ENCODE measurements around the gene ZNF556. TPM values are rescaled to one million over a fixed set of nuclear protein-coding genes. Genes with fewer than 3 reads are reported as not detected.

ZNF556 gene
- total and polyA plus RNA-seq, 2 experiments from 2014 or later, result not detected

DNA sequence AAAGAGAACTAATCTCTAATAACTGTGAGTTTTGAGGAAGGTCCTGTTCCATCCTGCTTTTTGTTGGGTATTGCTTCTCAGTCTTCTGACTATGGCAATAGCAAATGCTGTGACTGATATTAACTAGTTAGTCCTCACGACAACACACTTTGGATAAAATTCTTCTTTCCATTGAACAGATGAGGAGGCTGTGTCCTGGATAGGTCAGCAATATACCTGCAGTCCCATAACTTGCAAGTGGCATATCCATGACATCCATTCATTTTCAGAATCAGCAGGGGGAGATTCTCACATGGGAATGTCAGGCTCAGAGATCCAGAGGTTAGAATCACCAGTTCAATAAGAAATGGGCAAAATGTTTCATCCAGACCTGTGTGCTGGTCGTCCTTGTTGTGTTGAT is 40.1 kb upstream of the ZNF556 start:
- Mint-ChIP-seq H3K27ac (no peak overlapping the region), H3K9me3 (peaks cover 66% of the 10 kb centered on the region), H3K4me1 (no peaks in the 10 kb centered on the region; the same call in 2 of the 3 replicates), H3K4me3 (no peak overlapping the region), H3K27me3 (ENCODE audit: insufficient read depth, low read depth, poor library complexity) (peaks cover 3% of the 10 kb centered on the region), H3K36me3 (ENCODE audit: low read depth) (peaks cover 81% of the 10 kb centered on the region)
- ATAC-seq, result no peak
- no peak for DNase-seq (ENCODE audit: low spot score)
- H3K4me3 ChIP-seq, result no peak overlapping the region
- TF ChIP-seq, protein P1, sequence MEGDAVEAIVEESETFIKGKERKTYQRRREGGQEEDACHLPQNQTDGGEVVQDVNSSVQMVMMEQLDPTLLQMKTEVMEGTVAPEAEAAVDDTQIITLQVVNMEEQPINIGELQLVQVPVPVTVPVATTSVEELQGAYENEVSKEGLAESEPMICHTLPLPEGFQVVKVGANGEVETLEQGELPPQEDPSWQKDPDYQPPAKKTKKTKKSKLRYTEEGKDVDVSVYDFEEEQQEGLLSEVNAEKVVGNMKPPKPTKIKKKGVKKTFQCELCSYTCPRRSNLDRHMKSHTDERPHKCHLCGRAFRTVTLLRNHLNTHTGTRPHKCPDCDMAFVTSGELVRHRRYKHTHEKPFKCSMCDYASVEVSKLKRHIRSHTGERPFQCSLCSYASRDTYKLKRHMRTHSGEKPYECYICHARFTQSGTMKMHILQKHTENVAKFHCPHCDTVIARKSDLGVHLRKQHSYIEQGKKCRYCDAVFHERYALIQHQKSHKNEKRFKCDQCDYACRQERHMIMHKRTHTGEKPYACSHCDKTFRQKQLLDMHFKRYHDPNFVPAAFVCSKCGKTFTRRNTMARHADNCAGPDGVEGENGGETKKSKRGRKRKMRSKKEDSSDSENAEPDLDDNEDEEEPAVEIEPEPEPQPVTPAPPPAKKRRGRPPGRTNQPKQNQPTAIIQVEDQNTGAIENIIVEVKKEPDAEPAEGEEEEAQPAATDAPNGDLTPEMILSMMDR (conservative IDR thresholded peaks at IDR 0.05; ENCODE audit: low read depth in 2 of 2), result no peak
- TF ChIP-seq STAT1 (IDR thresholded peaks at IDR 0.05; ENCODE audit: unreplicated experiment), result no peak
- TF ChIP-seq CREB1 (CRISPR knock-in tag; IDR thresholded peaks at IDR 0.05; ENCODE audit: low read depth), result no peak
- no peak for TF ChIP-seq JUNB (IDR thresholded peaks at IDR 0.05; ENCODE audit: unreplicated experiment)
- TF ChIP-seq, protein P2, sequence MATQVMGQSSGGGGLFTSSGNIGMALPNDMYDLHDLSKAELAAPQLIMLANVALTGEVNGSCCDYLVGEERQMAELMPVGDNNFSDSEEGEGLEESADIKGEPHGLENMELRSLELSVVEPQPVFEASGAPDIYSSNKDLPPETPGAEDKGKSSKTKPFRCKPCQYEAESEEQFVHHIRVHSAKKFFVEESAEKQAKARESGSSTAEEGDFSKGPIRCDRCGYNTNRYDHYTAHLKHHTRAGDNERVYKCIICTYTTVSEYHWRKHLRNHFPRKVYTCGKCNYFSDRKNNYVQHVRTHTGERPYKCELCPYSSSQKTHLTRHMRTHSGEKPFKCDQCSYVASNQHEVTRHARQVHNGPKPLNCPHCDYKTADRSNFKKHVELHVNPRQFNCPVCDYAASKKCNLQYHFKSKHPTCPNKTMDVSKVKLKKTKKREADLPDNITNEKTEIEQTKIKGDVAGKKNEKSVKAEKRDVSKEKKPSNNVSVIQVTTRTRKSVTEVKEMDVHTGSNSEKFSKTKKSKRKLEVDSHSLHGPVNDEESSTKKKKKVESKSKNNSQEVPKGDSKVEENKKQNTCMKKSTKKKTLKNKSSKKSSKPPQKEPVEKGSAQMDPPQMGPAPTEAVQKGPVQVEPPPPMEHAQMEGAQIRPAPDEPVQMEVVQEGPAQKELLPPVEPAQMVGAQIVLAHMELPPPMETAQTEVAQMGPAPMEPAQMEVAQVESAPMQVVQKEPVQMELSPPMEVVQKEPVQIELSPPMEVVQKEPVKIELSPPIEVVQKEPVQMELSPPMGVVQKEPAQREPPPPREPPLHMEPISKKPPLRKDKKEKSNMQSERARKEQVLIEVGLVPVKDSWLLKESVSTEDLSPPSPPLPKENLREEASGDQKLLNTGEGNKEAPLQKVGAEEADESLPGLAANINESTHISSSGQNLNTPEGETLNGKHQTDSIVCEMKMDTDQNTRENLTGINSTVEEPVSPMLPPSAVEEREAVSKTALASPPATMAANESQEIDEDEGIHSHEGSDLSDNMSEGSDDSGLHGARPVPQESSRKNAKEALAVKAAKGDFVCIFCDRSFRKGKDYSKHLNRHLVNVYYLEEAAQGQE (IDR thresholded peaks at IDR 0.05; ENCODE audit: unreplicated experiment), result no peak
- TF ChIP-seq, protein P3, sequence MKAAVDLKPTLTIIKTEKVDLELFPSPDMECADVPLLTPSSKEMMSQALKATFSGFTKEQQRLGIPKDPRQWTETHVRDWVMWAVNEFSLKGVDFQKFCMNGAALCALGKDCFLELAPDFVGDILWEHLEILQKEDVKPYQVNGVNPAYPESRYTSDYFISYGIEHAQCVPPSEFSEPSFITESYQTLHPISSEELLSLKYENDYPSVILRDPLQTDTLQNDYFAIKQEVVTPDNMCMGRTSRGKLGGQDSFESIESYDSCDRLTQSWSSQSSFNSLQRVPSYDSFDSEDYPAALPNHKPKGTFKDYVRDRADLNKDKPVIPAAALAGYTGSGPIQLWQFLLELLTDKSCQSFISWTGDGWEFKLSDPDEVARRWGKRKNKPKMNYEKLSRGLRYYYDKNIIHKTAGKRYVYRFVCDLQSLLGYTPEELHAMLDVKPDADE (IDR thresholded peaks at IDR 0.05), result no peak
- TF ChIP-seq, protein P4, sequence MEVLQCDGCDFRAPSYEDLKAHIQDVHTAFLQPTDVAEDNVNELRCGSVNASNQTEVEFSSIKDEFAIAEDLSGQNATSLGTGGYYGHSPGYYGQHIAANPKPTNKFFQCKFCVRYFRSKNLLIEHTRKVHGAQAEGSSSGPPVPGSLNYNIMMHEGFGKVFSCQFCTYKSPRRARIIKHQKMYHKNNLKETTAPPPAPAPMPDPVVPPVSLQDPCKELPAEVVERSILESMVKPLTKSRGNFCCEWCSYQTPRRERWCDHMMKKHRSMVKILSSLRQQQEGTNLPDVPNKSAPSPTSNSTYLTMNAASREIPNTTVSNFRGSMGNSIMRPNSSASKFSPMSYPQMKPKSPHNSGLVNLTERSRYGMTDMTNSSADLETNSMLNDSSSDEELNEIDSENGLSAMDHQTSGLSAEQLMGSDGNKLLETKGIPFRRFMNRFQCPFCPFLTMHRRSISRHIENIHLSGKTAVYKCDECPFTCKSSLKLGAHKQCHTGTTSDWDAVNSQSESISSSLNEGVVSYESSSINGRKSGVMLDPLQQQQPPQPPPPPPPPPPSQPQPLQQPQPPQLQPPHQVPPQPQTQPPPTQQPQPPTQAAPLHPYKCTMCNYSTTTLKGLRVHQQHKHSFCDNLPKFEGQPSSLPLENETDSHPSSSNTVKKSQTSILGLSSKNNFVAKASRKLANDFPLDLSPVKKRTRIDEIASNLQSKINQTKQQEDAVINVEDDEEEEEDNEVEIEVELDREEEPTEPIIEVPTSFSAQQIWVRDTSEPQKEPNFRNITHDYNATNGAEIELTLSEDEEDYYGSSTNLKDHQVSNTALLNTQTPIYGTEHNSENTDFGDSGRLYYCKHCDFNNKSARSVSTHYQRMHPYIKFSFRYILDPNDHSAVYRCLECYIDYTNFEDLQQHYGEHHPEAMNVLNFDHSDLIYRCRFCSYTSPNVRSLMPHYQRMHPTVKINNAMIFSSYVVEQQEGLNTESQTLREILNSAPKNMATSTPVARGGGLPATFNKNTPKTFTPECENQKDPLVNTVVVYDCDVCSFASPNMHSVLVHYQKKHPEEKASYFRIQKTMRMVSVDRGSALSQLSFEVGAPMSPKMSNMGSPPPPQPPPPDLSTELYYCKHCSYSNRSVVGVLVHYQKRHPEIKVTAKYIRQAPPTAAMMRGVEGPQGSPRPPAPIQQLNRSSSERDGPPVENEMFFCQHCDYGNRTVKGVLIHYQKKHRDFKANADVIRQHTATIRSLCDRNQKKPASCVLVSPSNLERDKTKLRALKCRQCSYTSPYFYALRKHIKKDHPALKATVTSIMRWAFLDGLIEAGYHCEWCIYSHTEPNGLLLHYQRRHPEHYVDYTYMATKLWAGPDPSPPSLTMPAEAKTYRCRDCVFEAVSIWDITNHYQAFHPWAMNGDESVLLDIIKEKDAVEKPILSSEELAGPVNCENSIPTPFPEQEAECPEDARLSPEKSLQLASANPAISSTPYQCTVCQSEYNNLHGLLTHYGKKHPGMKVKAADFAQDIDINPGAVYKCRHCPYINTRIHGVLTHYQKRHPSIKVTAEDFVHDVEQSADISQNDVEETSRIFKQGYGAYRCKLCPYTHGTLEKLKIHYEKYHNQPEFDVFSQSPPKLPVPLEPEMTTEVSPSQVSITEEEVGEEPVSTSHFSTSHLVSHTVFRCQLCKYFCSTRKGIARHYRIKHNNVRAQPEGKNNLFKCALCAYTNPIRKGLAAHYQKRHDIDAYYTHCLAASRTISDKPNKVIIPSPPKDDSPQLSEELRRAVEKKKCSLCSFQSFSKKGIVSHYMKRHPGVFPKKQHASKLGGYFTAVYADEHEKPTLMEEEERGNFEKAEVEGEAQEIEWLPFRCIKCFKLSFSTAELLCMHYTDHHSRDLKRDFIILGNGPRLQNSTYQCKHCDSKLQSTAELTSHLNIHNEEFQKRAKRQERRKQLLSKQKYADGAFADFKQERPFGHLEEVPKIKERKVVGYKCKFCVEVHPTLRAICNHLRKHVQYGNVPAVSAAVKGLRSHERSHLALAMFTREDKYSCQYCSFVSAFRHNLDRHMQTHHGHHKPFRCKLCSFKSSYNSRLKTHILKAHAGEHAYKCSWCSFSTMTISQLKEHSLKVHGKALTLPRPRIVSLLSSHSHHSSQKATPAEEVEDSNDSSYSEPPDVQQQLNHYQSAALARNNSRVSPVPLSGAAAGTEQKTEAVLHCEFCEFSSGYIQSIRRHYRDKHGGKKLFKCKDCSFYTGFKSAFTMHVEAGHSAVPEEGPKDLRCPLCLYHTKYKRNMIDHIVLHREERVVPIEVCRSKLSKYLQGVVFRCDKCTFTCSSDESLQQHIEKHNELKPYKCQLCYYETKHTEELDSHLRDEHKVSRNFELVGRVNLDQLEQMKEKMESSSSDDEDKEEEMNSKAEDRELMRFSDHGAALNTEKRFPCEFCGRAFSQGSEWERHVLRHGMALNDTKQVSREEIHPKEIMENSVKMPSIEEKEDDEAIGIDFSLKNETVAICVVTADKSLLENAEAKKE (CRISPR knock-in tag; IDR thresholded peaks at IDR 0.05), result no peak
- TF ChIP-seq NANOG (IDR thresholded peaks at IDR 0.05; ENCODE audit: borderline replicate concordance), result no peak
- TF ChIP-seq POLR2AphosphoS5 (IDR thresholded peaks at IDR 0.05; ENCODE audit: low read depth), result no peak
- TF ChIP-seq ZNF114 (CRISPR knock-in tag; IDR thresholded peaks at IDR 0.05), result no peak
- no peak for TF ChIP-seq EZH2phosphoT487 (IDR thresholded peaks at IDR 0.05; ENCODE audit: unreplicated experiment)
- no peak for TF ChIP-seq EZH2 (IDR thresholded peaks at IDR 0.05; ENCODE audit: low read depth, unreplicated experiment)
- H2AFZ ChIP-seq, result no peak overlapping the region
- no peaks in the 10 kb centered on the region for H3K4me1 ChIP-seq (ENCODE audit: insufficient read depth)
- H3K36me3 ChIP-seq (ENCODE audit: insufficient read depth), result no peaks in the 10 kb centered on the region
- no peaks in the 10 kb centered on the region for H3K9me2 ChIP-seq (ENCODE audit: insufficient read depth)
- H3K4me2 ChIP-seq, result no peak overlapping the region
- H3K27me3 ChIP-seq (ENCODE audit: insufficient read depth), result no peaks in the 10 kb centered on the region
- no peaks in the 10 kb centered on the region for H3F3A ChIP-seq (replicated peaks; ENCODE audit: low read depth)
- no peaks in the 10 kb centered on the region for H4K20me1 ChIP-seq (replicated peaks; ENCODE audit: insufficient read depth)
- H3K79me2 ChIP-seq (replicated peaks; ENCODE audit: insufficient read depth), result no peaks in the 10 kb centered on the region
- no peak overlapping the region for H3K27ac ChIP-seq (ENCODE audit: low read depth)

All from GM23338 (cell line).